Measurements from ENCODE around the gene R3HCC1L. TPM values are rescaled to one million over a fixed set of nuclear protein-coding genes. Genes with fewer than 3 reads are reported as not detected.

The R3HCC1L gene
- polyA plus RNA-seq, 1 donor from 2014 or later: 15.1 TPM

Other genes starting within 250 kb of the R3HCC1L start
- not detected for gene CRTAC1, start 104.0 kb upstream of the R3HCC1L start, polyA plus RNA-seq
- 0.08 TPM for gene LOXL4, start 133.5 kb downstream of the R3HCC1L start, polyA plus RNA-seq